ENCODE measurements around the gene BMI1. TPM values are rescaled to one million over a fixed set of nuclear protein-coding genes. Genes with fewer than 3 reads are reported as not detected.
"Not testable (repeated sequence)": the region's sequence is repeated elsewhere in the genome, so short reads cannot be mapped to it uniquely, and the experiment has no call there.

Gene BMI1
- 70.7 and 80.8 TPM in 2 replicates for polyA plus RNA-seq (2014; cell fraction: cytosol; rRNA removed)
- polyA plus RNA-seq (2014; cell fraction: nucleus; rRNA removed), result 185 and 210 TPM in 2 replicates

DNA sequence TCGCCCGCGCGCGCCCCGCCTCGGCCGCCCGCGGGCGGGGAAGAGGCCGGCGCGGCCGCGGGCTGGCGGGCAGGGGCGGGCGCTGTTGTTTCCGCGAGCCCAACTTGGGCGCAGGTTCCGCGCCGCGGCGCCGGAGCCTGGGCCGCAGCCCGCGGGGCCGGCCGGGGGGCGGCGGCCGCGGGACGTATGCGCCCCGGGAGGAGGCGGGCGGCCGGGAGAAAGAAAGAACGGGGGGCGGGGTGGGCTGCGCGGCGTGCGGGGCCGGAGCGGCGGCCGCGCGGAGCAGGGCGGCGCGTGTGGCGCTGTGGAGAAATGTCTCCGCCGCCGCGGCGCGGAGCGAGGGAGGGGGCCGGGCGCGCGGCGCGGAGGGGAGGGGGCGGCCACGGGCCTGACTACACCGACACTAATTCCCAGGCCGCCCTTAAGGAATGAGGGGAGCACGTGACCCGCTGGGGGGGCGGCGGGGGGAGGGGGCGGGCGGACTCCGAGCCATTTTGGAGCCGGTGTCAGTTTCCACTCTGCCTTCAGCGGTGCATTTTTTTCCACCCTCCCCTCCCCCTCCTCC, at the start of gene BMI1:
BMI1 (plus strand) TSS at position 509 of the 565 bp plus-strand sequence. CDS start 5,351 bp downstream, outside the sequence.
- DNase-seq (ENCODE audit: low spot score), result peak; percentile 80

DNA sequence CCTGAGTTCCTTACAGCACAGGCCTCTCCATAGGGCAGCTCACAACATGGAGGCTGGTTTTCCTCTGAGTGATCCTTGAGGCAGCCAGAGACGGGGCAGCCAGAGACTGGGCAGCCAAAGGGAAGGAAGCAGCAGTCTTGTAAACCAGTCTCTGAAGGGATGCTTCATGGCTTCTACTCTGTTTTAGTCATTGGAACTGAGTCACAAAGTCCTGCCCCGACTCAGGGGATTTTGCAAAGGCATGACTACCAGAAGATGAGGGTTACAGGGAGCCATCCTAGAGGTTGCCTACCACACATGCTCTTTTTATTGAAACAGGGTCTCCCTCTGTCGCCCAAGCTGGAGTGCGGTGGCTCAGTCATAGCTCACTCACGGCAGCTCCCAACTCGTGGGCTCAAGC, 49.1 kb upstream of the BMI1 start:
- no peak for DNase-seq (ENCODE audit: low spot score)

- no peak for DNase-seq (ENCODE audit: low spot score)
Observed at GRCh38 chr10:22278441-22278782, 42.5 kb upstream of the BMI1 start.

DNA sequence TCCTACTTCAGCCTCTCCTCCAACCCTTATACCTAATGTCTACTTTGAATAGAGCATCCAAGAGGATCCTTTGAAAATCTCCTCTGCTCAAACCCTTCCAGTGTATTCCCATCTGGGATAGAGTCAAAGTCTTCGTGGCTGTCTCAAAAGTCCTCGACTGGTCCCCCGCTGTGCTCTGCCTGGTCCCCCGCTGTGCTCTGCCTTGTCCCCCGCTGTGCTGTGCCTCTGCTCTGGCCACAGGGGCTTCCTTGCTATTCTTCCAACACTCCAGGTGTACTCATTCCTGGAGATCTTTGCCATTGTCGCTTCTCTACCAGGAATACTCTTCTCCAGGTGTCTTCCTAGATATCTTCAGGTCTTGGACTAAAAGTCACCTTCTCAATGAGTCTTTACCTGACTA, 40.8 kb upstream of the BMI1 start:
- DNase-seq (ENCODE audit: low spot score), result no peak

DNA sequence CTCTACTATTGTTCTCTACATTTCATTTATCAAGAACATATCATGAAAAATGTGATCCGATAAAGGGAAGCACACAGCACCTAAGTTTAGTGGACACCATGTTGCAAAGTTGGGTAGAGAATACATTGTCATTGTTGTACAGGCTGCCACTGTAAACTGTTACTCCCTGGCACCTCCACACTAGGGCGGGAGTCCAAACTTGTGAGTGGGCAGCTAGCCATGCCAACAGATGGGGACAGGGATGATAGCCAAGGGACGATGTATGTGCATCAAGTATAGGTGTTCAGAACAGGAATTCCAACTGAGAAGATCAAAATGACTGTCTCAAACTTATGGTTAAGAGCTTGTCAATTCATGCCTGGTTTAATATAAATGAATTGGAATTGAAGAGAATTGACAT, 35.8 kb upstream of the BMI1 start:
- no peak for DNase-seq (ENCODE audit: low spot score)

GRCh38 chr10:22293747-22294404, 27.0 kb upstream of the BMI1 start:
- DNase-seq (ENCODE audit: low spot score), result no peak

GRCh38 chr10:22294694-22295093, 26.2 kb upstream of the BMI1 start:
- no peak for DNase-seq (ENCODE audit: low spot score)

- no peak for DNase-seq (ENCODE audit: low spot score)
Observed at GRCh38 chr10:22301193-22301592, 19.7 kb upstream of the BMI1 start.

DNA sequence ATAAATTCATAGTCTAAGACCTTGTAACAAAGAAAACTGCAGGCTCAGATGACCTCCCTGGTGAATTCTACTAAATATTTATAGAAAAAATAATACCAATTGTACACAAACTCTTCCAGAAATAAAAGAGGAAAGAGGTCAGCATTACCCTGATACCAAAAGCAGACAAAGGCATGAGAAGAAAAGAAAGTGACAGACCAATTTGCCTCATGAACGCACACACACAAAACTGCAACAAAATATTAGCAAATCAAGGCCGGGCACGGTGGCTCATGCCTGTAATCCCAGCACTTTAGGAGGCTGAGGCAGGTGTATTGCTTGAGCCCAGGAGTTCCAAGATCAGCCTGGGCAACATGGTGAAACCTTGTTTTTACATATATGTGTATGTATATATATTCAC, 17.4 kb upstream of the BMI1 start:
- no peak for DNase-seq (ENCODE audit: low spot score)

- no peak for DNase-seq (ENCODE audit: low spot score)
Observed at GRCh38 chr10:22305721-22306120, 15.2 kb upstream of the BMI1 start.

DNA sequence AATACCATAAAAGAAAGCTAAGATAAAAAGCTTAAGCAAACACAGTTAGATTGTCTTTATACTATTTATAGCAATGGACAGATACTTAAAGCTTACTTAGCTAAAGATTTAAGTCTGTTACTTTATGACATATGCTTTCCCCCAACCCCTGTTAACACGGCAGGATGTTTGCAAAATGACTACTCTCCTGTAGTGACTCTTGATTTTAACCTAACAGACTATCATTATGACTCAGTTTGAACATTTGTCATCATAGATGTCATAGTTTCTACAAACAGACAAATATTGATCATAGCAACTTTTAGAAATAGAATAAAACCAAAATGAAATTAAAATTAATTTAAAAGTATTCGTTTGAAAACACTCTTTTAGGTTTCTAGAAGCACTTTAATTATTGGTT, 12.5 kb upstream of the BMI1 start:
- DNase-seq (ENCODE audit: low spot score), result no peak

- no peak for DNase-seq (ENCODE audit: low spot score)
Observed at GRCh38 chr10:22309180-22310000, 11.5 kb upstream of the BMI1 start.

GRCh38 chr10:22310012-22310411, 10.9 kb upstream of the BMI1 start:
- not testable (repeated sequence) for DNase-seq (ENCODE audit: low spot score)

DNA sequence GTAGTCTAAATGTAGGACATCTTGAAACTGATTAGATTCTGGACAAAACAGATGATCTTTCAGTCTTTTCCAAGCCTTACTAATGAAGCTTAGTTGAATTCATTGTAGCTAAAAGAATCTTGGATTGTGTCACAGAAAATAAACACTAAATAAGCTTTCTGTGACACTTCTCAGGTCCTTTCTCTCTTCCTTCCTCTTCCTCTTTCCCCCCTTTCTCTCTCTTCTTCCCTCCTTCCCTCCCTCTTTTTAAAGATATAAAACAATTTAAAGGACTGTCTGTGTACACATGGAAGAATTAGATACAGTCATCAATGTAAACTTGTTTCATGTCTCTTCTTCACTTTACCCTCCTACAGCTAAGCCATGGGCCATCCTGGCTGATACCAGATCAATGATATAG, 10.0 kb upstream of the BMI1 start:
- no peak for DNase-seq (ENCODE audit: low spot score)

- DNase-seq (ENCODE audit: low spot score), result no peak
Observed at GRCh38 chr10:22314852-22315251, 6.0 kb upstream of the BMI1 start.

- DNase-seq (ENCODE audit: low spot score), result no peak
Observed at GRCh38 chr10:22315455-22316285, 5.2 kb upstream of the BMI1 start.

DNA sequence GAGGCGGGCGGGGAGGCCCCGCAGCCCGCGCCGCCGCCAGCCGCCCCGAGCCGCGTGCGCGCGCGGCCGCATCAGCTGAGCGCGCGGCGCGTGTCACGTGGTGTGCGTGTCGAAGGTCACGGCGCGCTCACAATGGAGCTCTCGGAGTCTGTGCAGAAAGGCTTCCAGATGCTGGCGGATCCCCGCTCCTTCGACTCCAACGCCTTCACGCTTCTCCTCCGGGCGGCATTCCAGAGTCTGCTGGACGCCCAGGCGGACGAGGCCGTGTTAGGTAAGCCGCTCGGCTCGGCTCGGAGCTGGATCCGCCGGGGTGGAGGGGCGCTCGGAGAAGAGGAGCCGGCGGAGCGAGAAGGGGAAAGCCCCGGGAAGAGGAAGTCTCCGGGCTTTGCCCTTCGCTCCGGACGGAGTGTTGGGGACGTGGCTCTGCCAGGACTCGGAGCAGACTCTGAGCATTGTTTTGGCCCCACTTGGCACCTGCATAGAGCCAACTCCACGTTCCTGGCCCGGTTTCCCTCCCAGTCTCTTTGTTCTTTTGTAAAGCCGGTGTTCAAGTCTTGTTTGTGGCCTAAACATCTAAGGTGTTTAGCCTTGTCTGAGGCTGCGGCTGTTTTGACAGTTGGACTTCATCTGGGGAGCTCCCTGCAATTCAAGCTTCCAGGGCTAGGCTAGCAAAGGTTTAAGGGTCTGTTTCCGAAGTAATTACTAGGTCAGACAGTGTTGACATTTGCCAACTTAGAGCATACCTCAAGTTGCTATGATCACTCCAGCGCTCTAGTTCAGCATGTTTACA, 4.4 kb upstream of the BMI1 start, which contains the start of gene COMMD3:
COMMD3 (plus strand) TSS at position 103 of the 790 bp plus-strand sequence; CDS start at position 133, 30 bp downstream.
- peak; percentile 85 for DNase-seq (ENCODE audit: low spot score)

DNA sequence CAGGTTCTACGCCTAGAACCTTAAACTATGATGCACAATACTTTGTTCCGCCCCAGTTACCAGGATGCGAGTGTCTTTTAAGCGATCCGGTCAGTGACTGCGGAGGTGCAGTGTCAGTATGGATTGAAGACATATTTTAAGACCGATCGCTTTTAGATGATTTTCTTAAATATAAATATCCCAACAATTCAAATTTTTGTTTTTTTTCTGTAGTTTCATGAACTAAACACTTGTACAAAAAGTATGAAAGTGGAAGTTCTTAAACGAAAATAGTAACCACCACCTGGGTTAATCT, 3.9 kb upstream of the BMI1 start:
- no peak for DNase-seq (ENCODE audit: low spot score)

GRCh38 chr10:22317771-22318565, 2.9 kb upstream of the BMI1 start:
- DNase-seq (ENCODE audit: low spot score), result no peak

- no peak for DNase-seq (ENCODE audit: low spot score)
Observed at GRCh38 chr10:22318772-22319171, 2.1 kb upstream of the BMI1 start.
